Mesendoderm (in vitro differentiated cells): ENCODE data around the gene PCGF5.

Source experiments
- DNase-seq: peaks from one replicate; pipeline ENCODE4 v3.0.0; 2013
- H2AK5ac ChIP-seq: 2 replicates; pipeline ENCODE4 v1.6.1; 2013; ENCODE audit warnings: low read length, inconsistent platforms
- H2BK120ac ChIP-seq: 2 replicates; pipeline ENCODE4 v1.6.1; 2013; ENCODE audit warnings: low read depth, mild to moderate bottlenecking, low read length, moderate library complexity, mixed read lengths
- H2BK15ac ChIP-seq: replicated peaks from 2 replicates; pipeline ENCODE4 v1.6.1; 2013; ENCODE audit warnings: low read depth, mild to moderate bottlenecking, moderate library complexity
- H2BK5ac ChIP-seq: 2 replicates; pipeline ENCODE4 v1.6.1; 2013; ENCODE audit warnings: low read length, inconsistent platforms
- H3K18ac ChIP-seq: 2 replicates; pipeline ENCODE4 v1.6.1; 2013; ENCODE audit warnings: mild to moderate bottlenecking, low read length, mixed read lengths
- H3K23ac ChIP-seq: one replicate; pipeline ENCODE4 v1.6.1; 2013; ENCODE audit warnings: low read length
- H3K27ac ChIP-seq: 2 replicates; pipeline ENCODE4 v1.5.1; 2013; ENCODE audit warnings: low read depth, mild to moderate bottlenecking, inconsistent platforms, low read length, moderate library complexity
- H3K27me3 ChIP-seq: 2 replicates; pipeline ENCODE4 v1.6.1; 2013; ENCODE audit warnings: low read length, control low read depth, mild to moderate bottlenecking, inconsistent platforms; ENCODE audit not compliant: insufficient read depth, poor library complexity
- H3K36me3 ChIP-seq: 2 replicates; pipeline ENCODE4 v1.6.1; 2013; ENCODE audit warnings: low read length, inconsistent platforms; ENCODE audit not compliant: control insufficient read depth, insufficient read depth
- H3K4ac ChIP-seq: one replicate; pipeline ENCODE4 v1.6.1; 2013; ENCODE audit warnings: low read depth, mild to moderate bottlenecking, low read length, moderate library complexity
- H3K4me1 ChIP-seq: 2 replicates; pipeline ENCODE4 v1.6.1; 2013; ENCODE audit warnings: low read depth, low read length, inconsistent platforms; ENCODE audit not compliant: control insufficient read depth
- H3K4me2 ChIP-seq: 2 replicates; pipeline ENCODE4 v1.6.1; 2013; ENCODE audit warnings: low read length
- H3K4me3 ChIP-seq: 2 replicates; pipeline ENCODE4 v1.5.1; 2013; ENCODE audit warnings: mild to moderate bottlenecking, low read length
- H3K56ac ChIP-seq: one replicate; pipeline ENCODE4 v1.6.1; 2013; ENCODE audit warnings: low read length
- H3K79me1 ChIP-seq: 2 replicates; pipeline ENCODE4 v1.6.1; 2013; ENCODE audit warnings: low read length, inconsistent platforms
- H3K79me2 ChIP-seq: 2 replicates; pipeline ENCODE4 v1.6.1; 2013; ENCODE audit warnings: mild to moderate bottlenecking, low read length; ENCODE audit not compliant: control insufficient read depth, insufficient read depth
- H3K9ac ChIP-seq: 2 replicates; pipeline ENCODE4 v1.6.1; 2013; ENCODE audit warnings: low read length, inconsistent platforms
- H4K5ac ChIP-seq: one replicate; pipeline ENCODE4 v1.6.1; 2013; ENCODE audit warnings: low read length
- H4K8ac ChIP-seq: one replicate; pipeline ENCODE4 v1.6.1; 2013; ENCODE audit warnings: low read depth, mild to moderate bottlenecking, control low read depth, low read length, moderate library complexity
- WGBS: extraction: QIAGEN DNeasy Blood & Tissue Kit; methylation state at CpG from one replicate; pipeline ENCODE4 v1.1.7; 2013; ENCODE audit warnings: low lambda C conversion rate, missing lambda C conversion rate; ENCODE audit not compliant: insufficient coverage; ENCODE audit errors: extremely low coverage; 5-methylcytosine and 5-hydroxymethylcytosine counted together

Gene PCGF5

DNA sequence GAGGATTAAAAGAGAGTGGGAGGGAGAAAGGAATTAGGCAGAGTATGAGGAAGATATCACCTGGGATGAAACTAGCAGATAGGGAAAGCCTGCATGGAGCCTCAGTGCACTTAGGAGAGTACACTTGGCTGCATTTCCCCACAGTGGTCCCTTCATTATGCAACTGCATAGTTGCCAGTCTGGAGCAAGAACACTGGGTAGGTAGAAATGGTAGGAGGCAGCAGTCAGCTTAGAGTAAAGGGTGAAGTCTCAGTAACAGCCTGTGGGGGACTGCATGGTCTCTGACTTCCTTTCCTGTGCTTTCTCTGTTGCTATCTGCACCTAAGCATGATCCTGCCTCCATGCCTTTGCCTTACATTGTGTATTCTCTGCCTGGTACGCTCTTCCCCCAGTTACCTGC is 14.0 kb upstream of the PCGF5 start:
- H4K5ac ChIP-seq, result no peak overlapping the region
- H3K18ac ChIP-seq, result no peak overlapping the region
- no peak overlapping the region for H3K4me2 ChIP-seq
- no peak overlapping the region for H2BK120ac ChIP-seq
- DNase-seq, result peak; percentile 45
- no peaks in the 10 kb centered on the region for H3K79me2 ChIP-seq
- no peaks in the 10 kb centered on the region for H3K79me1 ChIP-seq
- no CpG with 5 or more reads among the region's 1 CpG for WGBS
- no peak overlapping the region for H3K9ac ChIP-seq
- H2BK5ac ChIP-seq, result no peak overlapping the region
- no peak overlapping the region for H3K56ac ChIP-seq
- no peak overlapping the region for H4K8ac ChIP-seq
- H3K27ac ChIP-seq, result no peak overlapping the region
- H3K4me1 ChIP-seq, result no peaks in the 10 kb centered on the region
- H3K27me3 ChIP-seq, result no peaks in the 10 kb centered on the region
- H3K4me3 ChIP-seq, result no peak overlapping the region
- no peak overlapping the region for H3K23ac ChIP-seq
- H2BK15ac ChIP-seq, result no peak overlapping the region
- no peak overlapping the region for H3K4ac ChIP-seq
- H3K36me3 ChIP-seq, result no peaks in the 10 kb centered on the region
- no peak overlapping the region for H2AK5ac ChIP-seq

DNA sequence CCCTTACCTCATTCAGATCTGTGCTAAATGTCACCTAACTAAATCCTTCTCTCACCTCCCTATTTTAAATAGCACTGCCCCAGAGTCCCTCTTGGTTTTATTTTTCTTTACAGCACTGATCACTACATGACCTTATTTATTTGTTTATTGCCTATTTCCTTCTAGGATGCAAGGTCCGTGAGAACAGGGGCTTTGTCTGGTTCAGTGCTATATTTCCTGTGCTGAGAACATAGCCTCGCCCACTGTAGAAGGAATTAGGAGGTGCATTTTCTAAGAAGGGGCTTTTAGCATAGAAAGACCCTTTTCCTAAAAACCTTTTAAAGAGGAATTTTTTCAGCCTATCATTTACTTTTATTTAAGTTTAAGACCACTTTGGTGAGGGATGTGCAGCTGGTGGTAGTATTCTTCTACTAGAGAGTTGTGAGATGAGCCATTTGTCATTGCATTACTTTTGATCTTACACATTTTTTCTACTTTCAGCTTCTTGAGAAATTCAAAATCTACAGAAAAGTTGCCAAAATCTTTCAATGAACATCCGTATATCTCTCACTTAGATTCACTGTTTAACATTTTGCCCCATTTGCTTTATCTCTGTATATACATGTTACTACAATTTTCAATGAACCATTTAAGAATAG is 13.5 kb upstream of the PCGF5 start:
- no peak overlapping the region for H2BK5ac ChIP-seq
- no peaks in the 10 kb centered on the region for H3K27me3 ChIP-seq
- no peak overlapping the region for H3K56ac ChIP-seq
- no CpG with 5 or more reads among the region's 3 CpGs for WGBS
- H2BK15ac ChIP-seq, result no peak overlapping the region
- no peak for DNase-seq
- no peak overlapping the region for H3K4me2 ChIP-seq
- H3K4ac ChIP-seq, result no peak overlapping the region
- H3K36me3 ChIP-seq, result no peaks in the 10 kb centered on the region
- H3K18ac ChIP-seq, result no peak overlapping the region
- H3K4me3 ChIP-seq, result no peak overlapping the region
- H3K23ac ChIP-seq, result no peak overlapping the region
- H3K4me1 ChIP-seq, result no peaks in the 10 kb centered on the region
- H3K9ac ChIP-seq, result no peak overlapping the region
- no peak overlapping the region for H3K27ac ChIP-seq
- H3K79me2 ChIP-seq, result no peaks in the 10 kb centered on the region
- H4K5ac ChIP-seq, result no peak overlapping the region
- no peak overlapping the region for H2BK120ac ChIP-seq
- no peak overlapping the region for H4K8ac ChIP-seq
- H3K79me1 ChIP-seq, result no peaks in the 10 kb centered on the region
- no peak overlapping the region for H2AK5ac ChIP-seq

DNA sequence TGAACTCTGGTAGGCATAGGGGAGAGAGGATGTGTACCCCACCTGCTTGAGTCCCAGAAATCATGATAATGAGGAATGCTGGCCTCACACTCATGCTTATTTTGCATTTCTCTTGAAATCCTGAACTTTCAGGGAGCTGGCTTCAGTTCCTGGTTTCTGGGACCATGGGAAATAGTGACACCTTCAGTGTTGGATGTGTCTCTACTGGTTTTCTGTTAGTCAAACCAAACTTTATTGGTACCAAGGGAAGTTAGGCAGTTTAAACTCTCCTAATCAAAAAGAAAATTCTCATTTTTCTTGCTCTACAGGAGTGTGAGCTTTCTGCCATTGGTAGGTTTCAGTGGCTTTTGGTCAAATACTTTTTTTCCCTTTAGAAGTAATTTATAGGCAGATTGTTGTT is 11.8 kb upstream of the PCGF5 start:
- no peaks in the 10 kb centered on the region for H3K27me3 ChIP-seq
- no peak overlapping the region for H2AK5ac ChIP-seq
- no peak overlapping the region for H3K9ac ChIP-seq
- no peaks in the 10 kb centered on the region for H3K4me1 ChIP-seq
- no peak overlapping the region for H2BK5ac ChIP-seq
- no peak overlapping the region for H3K18ac ChIP-seq
- H3K23ac ChIP-seq, result no peak overlapping the region
- H3K4me3 ChIP-seq, result no peak overlapping the region
- no peak overlapping the region for H4K8ac ChIP-seq
- H2BK120ac ChIP-seq, result no peak overlapping the region
- H2BK15ac ChIP-seq, result no peak overlapping the region
- H3K56ac ChIP-seq, result no peak overlapping the region
- peak; percentile 39 for DNase-seq
- H4K5ac ChIP-seq, result no peak overlapping the region
- H3K79me1 ChIP-seq, result no peaks in the 10 kb centered on the region
- H3K4me2 ChIP-seq, result no peak overlapping the region
- no peak overlapping the region for H3K4ac ChIP-seq
- H3K79me2 ChIP-seq, result no peaks in the 10 kb centered on the region
- no peak overlapping the region for H3K27ac ChIP-seq
- H3K36me3 ChIP-seq, result no peaks in the 10 kb centered on the region

DNA sequence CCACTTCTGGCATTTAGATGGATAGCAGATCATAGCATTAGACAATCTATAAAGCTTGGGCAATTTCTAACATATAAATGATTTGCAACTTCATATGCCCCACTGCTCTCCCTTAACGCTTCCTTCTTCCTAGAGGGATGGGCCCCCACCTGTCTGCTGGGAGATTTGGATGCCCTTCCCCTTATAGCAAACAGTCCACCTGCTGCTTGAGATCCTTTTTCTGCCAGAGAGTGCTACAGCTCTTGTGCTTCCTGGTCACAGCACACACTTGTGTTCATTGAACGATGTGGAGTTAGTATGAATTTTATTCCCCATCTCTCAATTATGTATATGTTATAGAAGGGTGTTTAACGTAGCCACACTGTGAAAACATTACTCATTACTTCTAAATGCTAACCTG is 10.4 kb upstream of the PCGF5 start:
- Histone ChIP-seq H3K9ac (no peak overlapping the region), H2BK15ac (no peak overlapping the region), H2BK120ac (no peak overlapping the region), H3K18ac (no peak overlapping the region), H3K4me1 (no peaks in the 10 kb centered on the region), H3K4me2 (no peak overlapping the region), H2AK5ac (no peak overlapping the region), H2BK5ac (no peak overlapping the region), H3K27me3 (no peaks in the 10 kb centered on the region), H3K79me2 (no peaks in the 10 kb centered on the region), H3K23ac (no peak overlapping the region), H3K79me1 (no peaks in the 10 kb centered on the region), H3K36me3 (no peaks in the 10 kb centered on the region), H3K4ac (no peak overlapping the region), H3K56ac (no peak overlapping the region), H3K4me3 (no peak overlapping the region), H3K27ac (no peak overlapping the region), H4K8ac (no peak overlapping the region), H4K5ac (no peak overlapping the region)
- DNase-seq, result no peak
- no CpG with 5 or more reads among the region's 3 CpGs for whole genome bisulfite sequencing

DNA sequence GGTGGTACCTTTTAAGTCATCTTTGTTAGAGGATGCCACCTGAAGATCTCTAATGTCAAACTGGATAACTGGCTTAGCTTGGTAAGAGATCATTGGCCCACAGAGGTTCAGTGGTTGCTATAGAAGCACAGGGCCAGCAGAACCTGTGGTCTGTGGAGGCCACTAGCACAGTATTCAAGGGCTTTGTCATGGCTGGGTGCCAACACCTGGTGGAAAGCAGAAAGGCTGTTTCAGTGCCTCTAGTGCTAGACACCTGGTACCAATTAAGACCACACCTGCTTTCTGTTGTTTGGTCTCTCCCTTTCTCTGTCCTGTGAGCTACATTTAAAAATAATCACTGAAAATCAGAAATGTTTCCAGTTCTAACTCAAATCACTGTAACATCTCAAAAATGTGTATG is 10.0 kb upstream of the PCGF5 start:
- Histone ChIP-seq H3K23ac (no peak overlapping the region), H3K27ac (no peak overlapping the region), H4K8ac (no peak overlapping the region), H3K4me3 (no peak overlapping the region), H3K27me3 (no peaks in the 10 kb centered on the region), H3K18ac (no peak overlapping the region), H3K79me2 (no peaks in the 10 kb centered on the region), H3K4me1 (no peaks in the 10 kb centered on the region), H2BK5ac (no peak overlapping the region), H3K79me1 (no peaks in the 10 kb centered on the region), H3K4ac (no peak overlapping the region), H4K5ac (no peak overlapping the region), H3K4me2 (no peak overlapping the region), H2BK15ac (no peak overlapping the region), H3K36me3 (no peaks in the 10 kb centered on the region), H2AK5ac (no peak overlapping the region), H2BK120ac (no peak overlapping the region), H3K9ac (no peak overlapping the region), H3K56ac (no peak overlapping the region)
- no peak for DNase-seq

DNA sequence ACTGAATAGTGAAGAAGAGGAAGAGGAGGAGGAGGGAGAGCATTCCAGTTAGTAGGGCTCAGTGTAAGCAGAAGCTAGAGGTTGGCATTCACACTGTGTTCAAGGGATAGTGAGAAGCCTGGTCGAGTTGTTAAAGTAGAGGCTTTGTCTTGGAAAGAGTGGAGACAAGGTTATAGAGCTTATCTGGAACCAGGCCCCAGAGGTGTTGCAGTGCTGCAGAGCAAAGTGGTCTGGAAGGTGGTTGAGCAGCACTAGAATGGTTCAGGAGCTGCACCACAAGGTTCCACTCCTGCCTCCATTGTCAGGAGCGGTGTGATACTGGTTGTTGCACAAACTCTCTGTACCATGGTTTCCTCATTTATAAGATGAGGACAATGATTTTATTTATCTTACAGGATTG is 8.8 kb upstream of the PCGF5 start:
- Histone ChIP-seq H3K27ac (no peak overlapping the region), H2BK15ac (no peak overlapping the region), H4K8ac (no peak overlapping the region), H3K56ac (no peak overlapping the region), H4K5ac (no peak overlapping the region), H3K79me2 (no peaks in the 10 kb centered on the region), H2AK5ac (no peak overlapping the region), H3K9ac (no peak overlapping the region), H3K4me1 (no peaks in the 10 kb centered on the region), H3K79me1 (no peaks in the 10 kb centered on the region), H3K18ac (no peak overlapping the region), H3K23ac (no peak overlapping the region), H3K4me2 (no peak overlapping the region), H3K4ac (no peak overlapping the region), H3K27me3 (no peaks in the 10 kb centered on the region), H3K4me3 (no peak overlapping the region), H2BK120ac (no peak overlapping the region), H3K36me3 (no peaks in the 10 kb centered on the region), H2BK5ac (no peak overlapping the region)
- peak; percentile 10 for DNase-seq
- no CpG with 5 or more reads among the region's 2 CpGs for WGBS
